ENCODE data around the gene AXIN1. TPM values are rescaled to one million over a fixed set of nuclear protein-coding genes. Genes with fewer than 3 reads are reported as not detected.
A peak's percentile ranks its signal among the peaks of the same experiment; 100 is the strongest.

Gene AXIN1
- total and polyA plus RNA-seq, 9 donors = 3.7 to 27.2 (median 23.0) TPM

DNA sequence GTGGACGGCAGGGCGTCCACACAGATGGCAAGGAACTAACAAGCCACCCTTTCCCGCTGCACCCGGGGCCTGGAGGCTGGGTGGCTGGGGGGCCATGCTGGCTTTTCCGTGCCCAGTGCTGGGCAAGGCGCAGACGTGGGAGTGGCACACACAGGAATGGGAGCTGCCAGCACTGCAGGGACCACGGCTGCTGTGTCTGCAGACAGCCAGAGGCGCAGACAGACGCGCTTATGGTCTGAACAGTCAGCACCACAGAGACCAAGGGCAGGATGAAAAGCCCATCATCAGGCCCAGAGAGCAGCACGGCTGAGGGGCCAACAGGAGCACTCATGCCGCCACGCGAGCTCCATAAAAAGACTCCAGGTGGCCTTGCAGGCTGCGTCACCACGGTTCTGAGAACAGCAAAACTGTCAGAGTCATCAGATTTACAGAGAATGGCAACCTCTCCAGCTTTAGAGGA is 45.6 kb downstream of the AXIN1 start:
- H3K9me3 ChIP-seq = no peaks in the 10 kb centered on the region
- H3K36me3 ChIP-seq = no peaks in the 10 kb centered on the region
- H3K4me1 ChIP-seq (ENCODE audit: insufficient read depth) = peaks cover 5% of the 10 kb centered on the region
- no peaks in the 10 kb centered on the region for H3K27me3 ChIP-seq
- H3K27ac ChIP-seq = peak overlapping the region in 1 of 2 donors; percentile 50
- 77 to 82% (median 82%) methylated on average over 17 of the region's 17 CpGs for WGBS, 3 donors
- H3K4me3 ChIP-seq = no peak overlapping the region
- TF ChIP-seq EP300 (IDR thresholded peaks at IDR 0.05) (no peak), CTCF (IDR thresholded peaks at IDR 0.05) (no peak), POLR2A (IDR thresholded peaks at IDR 0.05) (no peak)
- intact Hi-C loops (cut with DNase I) = no loop called here
- DNase-seq = no peak

DNA sequence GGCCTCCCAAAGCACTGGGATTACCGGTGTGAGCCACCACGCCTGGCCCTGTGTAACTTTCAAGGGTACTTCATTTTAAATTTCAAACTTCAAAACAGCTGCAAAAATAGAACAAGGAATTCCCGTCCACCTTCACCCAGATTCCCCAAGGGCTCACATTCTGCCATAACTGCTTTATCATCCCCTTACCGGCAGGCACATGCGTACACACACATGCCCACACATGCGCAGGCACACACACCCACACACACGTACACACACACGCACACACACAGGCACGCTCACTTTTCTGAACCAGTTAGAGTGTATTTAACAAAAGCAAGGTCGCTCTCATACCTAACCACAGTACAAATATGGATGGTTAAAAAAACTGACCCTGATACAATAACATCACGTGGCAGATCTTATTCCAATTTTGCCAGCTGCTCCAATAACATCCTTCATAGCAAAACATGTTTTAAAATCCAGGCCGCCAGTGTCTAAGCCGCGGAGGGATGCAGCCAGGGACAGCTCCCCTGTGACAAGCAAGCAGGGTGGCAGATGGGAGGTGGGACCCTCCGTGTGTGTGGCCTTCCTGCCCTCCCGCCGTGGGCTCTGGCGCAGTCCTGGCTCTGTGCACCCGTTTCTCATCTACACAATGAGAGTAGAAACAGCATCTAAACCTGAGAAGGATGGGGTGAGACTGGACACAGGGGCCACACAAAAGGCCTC is 46.5 kb downstream of the AXIN1 start:
- peak overlapping the region in 1 of 2 donors; percentile 50 for H3K27ac ChIP-seq
- H3K27me3 ChIP-seq = no peaks in the 10 kb centered on the region
- no peaks in the 10 kb centered on the region for H3K9me3 ChIP-seq
- H3K4me1 ChIP-seq (ENCODE audit: insufficient read depth) = peaks cover 5% of the 10 kb centered on the region
- H3K36me3 ChIP-seq = no peaks in the 10 kb centered on the region
- intact Hi-C loops (cut with DNase I) = no loop called here
- no peak overlapping the region for H3K4me3 ChIP-seq
- TF ChIP-seq POLR2A (IDR thresholded peaks at IDR 0.05) (no peak), CTCF (IDR thresholded peaks at IDR 0.05) (no peak), EP300 (IDR thresholded peaks at IDR 0.05) (no peak)
- WGBS, 3 donors = 14 to 52% (median 19%) methylated on average over 19 of the region's 19 CpGs
- peak in 4 of 5 donors; percentile 55 to 83 (median 72) for DNase-seq

GRCh38 chr16:303760-304505 is 48.6 kb downstream of the AXIN1 start:
- no peak overlapping the region for H3K4me3 ChIP-seq
- H3K27ac ChIP-seq = no peak overlapping the region
- H3K9me3 ChIP-seq = no peaks in the 10 kb centered on the region
- intact Hi-C loops (cut with DNase I) = no loop called here
- H3K4me1 ChIP-seq (ENCODE audit: insufficient read depth) = peaks cover 5% of the 10 kb centered on the region
- WGBS, 3 donors = 88 to 91% (median 90%) methylated on average over 43 of the region's 43 CpGs
- no peaks in the 10 kb centered on the region for H3K27me3 ChIP-seq
- no peak for TF ChIP-seq EP300 (IDR thresholded peaks at IDR 0.05)
- no peak for TF ChIP-seq CTCF (IDR thresholded peaks at IDR 0.05)
- no peak for TF ChIP-seq POLR2A (IDR thresholded peaks at IDR 0.05)
- H3K36me3 ChIP-seq = no peaks in the 10 kb centered on the region
- no peak for DNase-seq

DNA sequence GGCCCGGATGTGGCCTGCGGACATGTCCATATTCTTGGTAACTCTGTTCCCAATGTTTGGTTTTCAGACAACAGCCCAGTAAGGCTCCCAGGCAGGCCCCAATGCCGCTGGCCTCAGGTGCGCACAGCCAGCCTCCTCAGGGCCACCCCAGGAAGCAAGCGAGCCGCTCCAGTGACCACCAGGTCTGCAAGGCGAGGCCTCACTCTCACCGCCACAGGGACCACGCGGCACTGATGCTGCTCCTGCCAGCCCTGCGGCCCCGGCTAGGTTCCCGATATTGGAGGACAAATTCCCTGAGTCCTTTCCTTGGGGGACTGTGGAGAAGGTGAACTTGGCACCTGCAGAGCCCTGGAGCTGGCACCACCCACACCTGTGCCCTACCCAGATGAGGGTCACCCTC is 50.6 kb downstream of the AXIN1 start:
- no peak for TF ChIP-seq POLR2A (IDR thresholded peaks at IDR 0.05)
- no peak for TF ChIP-seq EP300 (IDR thresholded peaks at IDR 0.05)
- no peak for TF ChIP-seq CTCF (IDR thresholded peaks at IDR 0.05)
- H3K27ac ChIP-seq = no peak overlapping the region
- no peak for DNase-seq
- intact Hi-C loops (cut with DNase I) = no loop called here
- H3K4me1 ChIP-seq (ENCODE audit: insufficient read depth) = peaks cover 5% of the 10 kb centered on the region
- no peaks in the 10 kb centered on the region for H3K36me3 ChIP-seq
- WGBS, 3 donors = 92 to 97% (median 94%) methylated on average over 4 to 13 of the region's 13 CpGs
- no peak overlapping the region for H3K4me3 ChIP-seq
- no peaks in the 10 kb centered on the region for H3K27me3 ChIP-seq
- H3K9me3 ChIP-seq = no peaks in the 10 kb centered on the region
